Bronchial epithelial cell (primary cell): ENCODE measurements around the gene CNTN5. TPM values are rescaled to one million over a fixed set of nuclear protein-coding genes. Genes with fewer than 3 reads are reported as not detected.
A peak's percentile ranks its signal among the peaks of the same experiment; 100 is the strongest.

Experiments
- DNase-seq: peaks from one replicate; pipeline ENCODE4 v3.0.0-alpha.2; 2010; ENCODE audit warnings: low read depth
- FAIRE-seq: peaks from 2 replicates; lab custom pipeline; 2011; peaks lifted over from hg19 to GRCh38; lab: Jason Lieb, UNC
- H3K27me3 ChIP-seq: 2 replicates; pipeline ENCODE4 v1.5.1; 2011; ENCODE audit warnings: low read length; ENCODE audit not compliant: control insufficient read depth, insufficient read depth
- H3K36me3 ChIP-seq: 2 replicates; pipeline ENCODE4 v1.5.1; 2011; ENCODE audit warnings: low read length; ENCODE audit not compliant: control insufficient read depth, insufficient read depth
- H3K4me3 ChIP-seq: 2 replicates; pipeline ENCODE4 v1.5.1; 2011; ENCODE audit warnings: mild to moderate bottlenecking, low read depth, low read length, control low read depth
- CTCF ChIP-seq: IDR thresholded peaks from 2 replicates; pipeline ENCODE4 v1.5.1; 2011; ENCODE audit warnings: mild to moderate bottlenecking, moderate library complexity, low read length, control low read depth, inconsistent platforms; ENCODE audit not compliant: insufficient read depth, severe bottlenecking
- total RNA-seq: library from RNA; depleted of rRNA; stranded (reverse); fragments of >200 nt; gene quantifications from 2 replicates; pipeline ENCODE4 v1.2.1, GENCODE V29; 2014

Gene CNTN5
- total RNA-seq = not detected in 2 replicates

DNA sequence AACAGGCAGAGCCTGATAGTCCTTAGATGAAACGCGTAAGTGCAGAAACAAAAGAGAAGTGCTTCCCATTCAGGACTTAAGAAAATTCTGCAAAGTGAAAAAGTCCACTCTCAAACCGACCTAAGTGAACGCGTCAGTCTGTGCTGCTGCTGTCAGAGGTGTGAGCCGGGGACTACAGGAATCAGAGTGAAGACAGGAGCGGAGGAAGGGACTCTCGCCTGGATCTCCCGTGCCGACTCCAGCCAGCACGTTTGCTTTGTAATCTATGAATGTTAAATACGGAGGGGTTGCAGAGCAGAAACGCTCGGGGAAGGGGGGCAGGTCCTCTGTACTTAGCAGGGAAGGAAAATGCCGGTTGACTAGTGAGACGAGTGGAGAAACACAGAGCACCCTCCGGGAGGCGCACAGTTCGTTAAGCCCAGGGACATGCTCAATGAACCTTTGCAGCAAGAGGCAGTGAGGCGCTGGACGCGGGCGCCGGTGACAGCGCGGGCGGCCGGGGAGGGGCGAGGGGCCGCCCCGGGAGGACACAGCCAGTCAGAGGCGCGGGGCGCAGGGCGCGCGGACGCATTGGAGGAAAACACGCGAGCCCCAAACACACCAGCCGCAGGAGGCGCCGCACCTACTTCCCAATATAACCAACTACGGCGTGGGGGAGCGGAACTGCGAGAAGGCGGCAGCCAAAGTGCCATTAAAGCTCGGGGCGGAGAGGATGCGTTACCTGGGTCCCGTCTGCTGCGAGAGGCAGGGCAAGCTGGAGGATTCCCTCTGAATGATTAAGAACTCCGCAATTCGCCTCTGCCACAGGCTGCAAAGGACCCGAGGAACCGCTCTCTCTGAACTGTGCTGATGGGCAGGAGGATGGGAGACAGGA, at the start of gene CNTN5:
CNTN5 (plus strand) TSS at position 598 of the 874 bp plus-strand sequence.
- FAIRE-seq = no peak

GRCh38 chr11:98979205-98979604, 41.5 kb upstream of the CNTN5 start:
- Histone ChIP-seq H3K36me3 (no peaks in the 10 kb centered on the region), H3K4me3 (no peak overlapping the region), H3K27me3 (no peaks in the 10 kb centered on the region)
- DNase-seq = no peak
- no peak for TF ChIP-seq CTCF
- FAIRE-seq = no peak

More for the DNA sequence above, at the start of gene CNTN5:
- no peaks in the 10 kb centered on the region for H3K27me3 ChIP-seq
- peak; percentile 7 for DNase-seq
- H3K4me3 ChIP-seq = no peak within 1 kb of the TSS
- TF ChIP-seq CTCF = no peak
- H3K36me3 ChIP-seq = no peaks in the 10 kb centered on the region

- H3K36me3 ChIP-seq = no peaks in the 10 kb centered on the region
- FAIRE-seq (no peak), DNase-seq (peak; percentile 55)
- peak; percentile 64 for TF ChIP-seq CTCF
- H3K27me3 ChIP-seq = no peaks in the 10 kb centered on the region
- H3K4me3 ChIP-seq = no peak overlapping the region
Measured at GRCh38 chr11:99015634-99016454, 4.9 kb upstream of the CNTN5 start.

DNA sequence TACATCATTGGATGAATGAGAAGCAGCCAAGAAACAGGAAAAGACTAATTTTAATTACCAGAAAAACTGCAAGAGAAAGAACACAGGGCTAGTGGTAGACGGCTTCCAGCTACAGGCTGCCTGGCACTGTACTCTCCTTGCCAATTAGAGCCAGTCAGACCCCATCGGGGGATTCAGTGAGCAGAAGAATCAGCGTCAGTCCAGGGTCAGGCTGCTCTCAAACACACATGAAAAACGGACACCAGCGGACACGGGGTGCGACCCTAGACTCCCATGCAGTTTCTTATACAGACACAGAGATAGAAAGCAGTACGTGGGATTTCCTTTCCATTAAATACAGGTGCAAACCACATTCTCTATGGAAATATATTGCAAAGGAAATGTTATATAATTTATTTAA, 1.1 kb upstream of the CNTN5 start:
- Histone ChIP-seq H3K27me3 (no peaks in the 10 kb centered on the region), H3K36me3 (no peaks in the 10 kb centered on the region), H3K4me3 (no peak overlapping the region)
- no peak for TF ChIP-seq CTCF
- FAIRE-seq = no peak
- DNase-seq = no peak

DNA sequence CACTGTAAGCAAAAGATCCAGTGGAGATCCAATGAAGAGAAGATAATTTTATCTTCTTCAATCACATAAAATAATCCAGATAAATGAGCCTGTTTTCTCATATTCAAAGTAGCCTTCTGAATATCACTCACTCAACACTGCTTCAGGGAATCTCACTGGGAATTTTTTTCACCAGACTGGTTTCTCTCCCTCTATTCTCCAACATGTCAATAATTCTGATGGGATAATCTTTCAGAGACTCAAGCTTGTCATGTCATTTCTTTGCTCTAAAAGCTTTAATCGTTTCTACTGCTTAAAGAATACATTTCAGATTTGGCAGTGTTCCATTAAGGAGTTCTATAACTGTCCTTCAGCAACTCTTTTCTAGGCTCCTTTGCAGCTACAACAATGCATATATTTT, 16.3 kb downstream of the CNTN5 start:
- FAIRE-seq (no peak), DNase-seq (no peak)
- TF ChIP-seq CTCF = no peak
- H3K36me3 ChIP-seq = no peaks in the 10 kb centered on the region
- no peak overlapping the region for H3K4me3 ChIP-seq
- no peaks in the 10 kb centered on the region for H3K27me3 ChIP-seq
